ENCODE results near the gene RHOH.

DNA sequence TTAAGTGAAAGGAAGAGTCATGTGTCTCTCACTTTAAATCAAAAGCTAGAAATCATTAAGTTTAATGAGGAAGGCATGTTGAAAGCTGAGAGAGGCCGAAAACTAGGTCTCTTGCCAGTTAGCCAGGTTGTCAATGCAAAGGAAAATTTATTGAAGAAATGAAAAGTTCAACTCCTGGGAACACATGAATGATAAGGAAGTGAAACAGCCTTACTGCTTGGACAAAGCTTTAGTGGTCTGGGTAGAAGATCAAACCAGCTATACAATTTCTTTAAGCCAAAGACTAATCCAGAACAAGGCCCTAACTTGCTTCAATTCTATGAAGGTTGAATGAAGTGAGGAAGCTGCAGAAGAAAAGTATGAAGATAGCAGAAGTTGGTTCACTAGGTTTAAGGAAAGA is 24.9 kb downstream of the RHOH start:
- TF ChIP-seq, protein P1, sequence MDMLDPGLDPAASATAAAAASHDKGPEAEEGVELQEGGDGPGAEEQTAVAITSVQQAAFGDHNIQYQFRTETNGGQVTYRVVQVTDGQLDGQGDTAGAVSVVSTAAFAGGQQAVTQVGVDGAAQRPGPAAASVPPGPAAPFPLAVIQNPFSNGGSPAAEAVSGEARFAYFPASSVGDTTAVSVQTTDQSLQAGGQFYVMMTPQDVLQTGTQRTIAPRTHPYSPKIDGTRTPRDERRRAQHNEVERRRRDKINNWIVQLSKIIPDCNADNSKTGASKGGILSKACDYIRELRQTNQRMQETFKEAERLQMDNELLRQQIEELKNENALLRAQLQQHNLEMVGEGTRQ (IDR thresholded peaks at IDR 0.05): no peak
- TF ChIP-seq, protein P2, sequence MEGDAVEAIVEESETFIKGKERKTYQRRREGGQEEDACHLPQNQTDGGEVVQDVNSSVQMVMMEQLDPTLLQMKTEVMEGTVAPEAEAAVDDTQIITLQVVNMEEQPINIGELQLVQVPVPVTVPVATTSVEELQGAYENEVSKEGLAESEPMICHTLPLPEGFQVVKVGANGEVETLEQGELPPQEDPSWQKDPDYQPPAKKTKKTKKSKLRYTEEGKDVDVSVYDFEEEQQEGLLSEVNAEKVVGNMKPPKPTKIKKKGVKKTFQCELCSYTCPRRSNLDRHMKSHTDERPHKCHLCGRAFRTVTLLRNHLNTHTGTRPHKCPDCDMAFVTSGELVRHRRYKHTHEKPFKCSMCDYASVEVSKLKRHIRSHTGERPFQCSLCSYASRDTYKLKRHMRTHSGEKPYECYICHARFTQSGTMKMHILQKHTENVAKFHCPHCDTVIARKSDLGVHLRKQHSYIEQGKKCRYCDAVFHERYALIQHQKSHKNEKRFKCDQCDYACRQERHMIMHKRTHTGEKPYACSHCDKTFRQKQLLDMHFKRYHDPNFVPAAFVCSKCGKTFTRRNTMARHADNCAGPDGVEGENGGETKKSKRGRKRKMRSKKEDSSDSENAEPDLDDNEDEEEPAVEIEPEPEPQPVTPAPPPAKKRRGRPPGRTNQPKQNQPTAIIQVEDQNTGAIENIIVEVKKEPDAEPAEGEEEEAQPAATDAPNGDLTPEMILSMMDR (IDR thresholded peaks at IDR 0.05): no peak
- TF ChIP-seq NFE2L2 (conservative IDR thresholded peaks at IDR 0.05; ENCODE audit: low read length) (no peak), POLR2A (IDR thresholded peaks at IDR 0.05; ENCODE audit: low read length) (no peak), JUN (IDR thresholded peaks at IDR 0.05) (no peak), FOSL2 (IDR thresholded peaks at IDR 0.05) (no peak), FOSL2 (CRISPR knock-in tag; IDR thresholded peaks at IDR 0.05) (no peak), POLR2AphosphoS2 (conservative IDR thresholded peaks at IDR 0.05; ENCODE audit: low read length) (no peak), ESRRA (IDR thresholded peaks at IDR 0.05; ENCODE audit: borderline replicate concordance, low read length) (no peak), SMC3 (IDR thresholded peaks at IDR 0.05) (no peak), CHD4 (IDR thresholded peaks at IDR 0.05; ENCODE audit: borderline replicate concordance) (no peak)
- TF ChIP-seq, protein P3, sequence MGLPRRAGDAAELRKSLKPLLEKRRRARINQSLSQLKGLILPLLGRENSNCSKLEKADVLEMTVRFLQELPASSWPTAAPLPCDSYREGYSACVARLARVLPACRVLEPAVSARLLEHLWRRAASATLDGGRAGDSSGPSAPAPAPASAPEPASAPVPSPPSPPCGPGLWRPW (IDR thresholded peaks at IDR 0.05): no peak
- TF ChIP-seq, protein P4, sequence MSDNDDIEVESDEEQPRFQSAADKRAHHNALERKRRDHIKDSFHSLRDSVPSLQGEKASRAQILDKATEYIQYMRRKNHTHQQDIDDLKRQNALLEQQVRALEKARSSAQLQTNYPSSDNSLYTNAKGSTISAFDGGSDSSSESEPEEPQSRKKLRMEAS (IDR thresholded peaks at IDR 0.05): no peak

Measured in A549 (cell line).